Endothelial cell of umbilical vein (primary cell): ENCODE data around the gene APP. TPM values are rescaled to one million over a fixed set of nuclear protein-coding genes. Genes with fewer than 3 reads are reported as not detected.
A peak's percentile ranks its signal among the peaks of the same experiment; 100 is the strongest.

Source experiments
- BruUV-seq: library from RNA; stranded (reverse); fragments of 400-500 nt; replicated peaks from 2 replicates; lab custom pipeline; 2021; lab: Mats Ljungman, UMichigan
- CTCF ChIA-PET: fragments of 300-600, 350-600 bp; sonication (Branson Sonifier 250); formaldehyde crosslinking; loops from one replicate; lab custom pipeline; 2021; ENCODE audit warnings: antibody characterized with exemption, inconsistent platforms; lab: Charles Lee
- POLR2A ChIA-PET: fragments of 300-600, 350-600 bp; sonication (Branson Sonifier 250); formaldehyde crosslinking; loops from one replicate; lab custom pipeline; 2021; ENCODE audit warnings: antibody characterized with exemption, inconsistent platforms; lab: Charles Lee
- DNase-seq: peaks from one replicate; pipeline ENCODE4 v3.0.0-alpha.2; 2011; ENCODE audit warnings: low read depth, low spot score
- FAIRE-seq: peaks from 2 replicates; lab custom pipeline; 2011; peaks lifted over from hg19 to GRCh38; lab: Jason Lieb, UNC
- H2AFZ ChIP-seq: 2 replicates; pipeline ENCODE4 v1.6.0; 2012; ENCODE audit warnings: low read depth, low read length, control low read depth, inconsistent platforms
- H3K27ac ChIP-seq: 2 replicates; pipeline ENCODE4 v1.5.1; 2011; ENCODE audit warnings: low read depth, mild to moderate bottlenecking, control low read depth, low read length, moderate library complexity; ENCODE audit not compliant: insufficient read depth
- H3K27me3 ChIP-seq, 2 experiments: 2 replicates each; pipeline versions ENCODE4 v1.6.0 to v1.6.1; 2011; ENCODE audit warnings: low read length in 2 of 2, mixed read lengths in 1 of 2; ENCODE audit not compliant: control insufficient read depth in 2 of 2, insufficient read depth in 2 of 2
- H3K36me3 ChIP-seq, 2 experiments: 2 replicates in 1 of 2; 3 replicates in 1 of 2; pipeline ENCODE4 v1.5.1; 2011; ENCODE audit warnings: low read length in 2 of 2, mild to moderate bottlenecking in 1 of 2, moderate library complexity in 1 of 2; ENCODE audit not compliant: control insufficient read depth in 2 of 2, insufficient read depth in 2 of 2; ENCODE audit errors: extremely low read depth in 1 of 2
- H3K4me1 ChIP-seq: 3 replicates; pipeline ENCODE4 v1.5.1; 2011; ENCODE audit warnings: mild to moderate bottlenecking, low read length; ENCODE audit not compliant: control insufficient read depth, insufficient read depth; ENCODE audit errors: extremely low read depth
- H3K4me2 ChIP-seq: 2 replicates; pipeline ENCODE4 v1.6.1; 2011; ENCODE audit warnings: low read length, control low read depth, mixed read lengths; ENCODE audit not compliant: insufficient read depth
- H3K4me3 ChIP-seq, 3 experiments: fragments of 200-600 bp in 1 of 3; sonication (generic), shearing (Covaris generic) in 1 of 3; replicated peaks in 1 of 3; 2 replicates each; pipeline ENCODE4 v1.5.1; 2011 to 2016; ENCODE audit warnings: control low read depth in 3 of 3, low read length in 3 of 3, mild to moderate bottlenecking in 2 of 3, inconsistent platforms in 1 of 3, low read depth in 1 of 3, moderate library complexity in 1 of 3; ENCODE audit not compliant: insufficient read depth in 1 of 3
- H3K79me2 ChIP-seq: 2 replicates; pipeline ENCODE4 v1.6.0; 2012; ENCODE audit warnings: low read length, inconsistent platforms; ENCODE audit not compliant: control insufficient read depth, insufficient read depth
- H3K9ac ChIP-seq: replicated peaks from 2 replicates; pipeline ENCODE3; 2011; ENCODE audit warnings: low read length, control low read depth; ENCODE audit not compliant: insufficient read depth; ENCODE audit errors: extremely low read depth
- H3K9me1 ChIP-seq: replicated peaks from 3 replicates; pipeline ENCODE4 v1.6.0; 2011; ENCODE audit warnings: mild to moderate bottlenecking, low read length; ENCODE audit not compliant: control insufficient read depth, insufficient read depth; ENCODE audit errors: extremely low read depth
- H3K9me3 ChIP-seq: replicated peaks from 2 replicates; pipeline ENCODE4 v1.5.1; 2012; ENCODE audit warnings: low read length, inconsistent platforms; ENCODE audit not compliant: control insufficient read depth, insufficient read depth
- H4K20me1 ChIP-seq: replicated peaks from 2 replicates; pipeline ENCODE3; 2011; ENCODE audit warnings: mild to moderate bottlenecking, low read length; ENCODE audit not compliant: control insufficient read depth, insufficient read depth; ENCODE audit errors: extremely low read depth
- EZH2 ChIP-seq: IDR thresholded peaks from 2 replicates; pipeline ENCODE4 v1.6.1; 2012; ENCODE audit warnings: borderline replicate concordance, low read depth, mild to moderate bottlenecking, moderate library complexity, low read length, inconsistent platforms; ENCODE audit not compliant: severe bottlenecking
- GATA2 ChIP-seq: IDR thresholded peaks from 2 replicates; pipeline ENCODE4 v1.7.0; 2011; ENCODE audit warnings: low read depth, mild to moderate bottlenecking, moderate library complexity, mixed read lengths, low read length; ENCODE audit not compliant: insufficient read length, insufficient read depth
- JUN ChIP-seq: IDR thresholded peaks from 2 replicates; pipeline ENCODE4 v1.6.1; 2011; ENCODE audit warnings: borderline replicate concordance, low read depth; ENCODE audit not compliant: insufficient read length, insufficient read depth
- MYC ChIP-seq: IDR thresholded peaks from one replicate; pipeline ENCODE4 v1.6.1; 2011; ENCODE audit warnings: mild to moderate bottlenecking, low read depth, low read length
- POLR2A ChIP-seq: IDR thresholded peaks from 2 replicates; pipeline ENCODE4 v1.6.1; 2012; ENCODE audit warnings: low read depth, mild to moderate bottlenecking, control low read depth, low read length
- POLR2AphosphoS5 ChIP-seq: IDR thresholded peaks from 2 replicates; pipeline ENCODE4 v1.6.1; 2012; ENCODE audit warnings: low read depth, mild to moderate bottlenecking, control low read depth, low read length, moderate library complexity; ENCODE audit not compliant: insufficient read depth
- dilution Hi-C: fragments of 300-500 bp; cut with MboI; formaldehyde crosslinking; loops from one replicate; pipeline ENCODE4 v1.15.0; 2019; ENCODE audit warnings: low sequenced_read_pairs; ENCODE audit not compliant: extremely low pct_ligation_motif_present
- intact Hi-C: fragments of 100-400 bp; cut with micrococcal nuclease; formaldehyde crosslinking; loops from one replicate; pipeline ENCODE4 v1.10.0; 2022
- polyA plus RNA-seq, 4 experiments: library from polyadenylated mRNA; depleted of rRNA in 3 of 4; stranded (reverse) in 3 of 4; unstranded in 1 of 4; fragments of >200 nt; gene quantifications; 2 replicates each; pipeline versions ENCODE4 v1.2.1 to v1.2.3, GENCODE V29; 2011 to 2012; ENCODE audit warnings: missing spikeins in 1 of 4
- total RNA-seq: library from RNA; stranded (reverse); gene quantifications from 2 replicates; pipeline ENCODE4 v1.2.3, GENCODE V29; 2021
- TF ChIP-seq, protein P1 (sequence below): IDR thresholded peaks from 2 replicates; pipeline ENCODE4 v1.6.1; 2011; ENCODE audit not compliant: insufficient read depth, insufficient read length
- TF ChIP-seq, protein P2 (sequence below), 2 donors: IDR thresholded peaks; 1 replicate in 1 of 2; 2 replicates in 1 of 2; pipeline ENCODE4 v1.5.1; 2011; ENCODE audit warnings: low read length in 2 of 2, mild to moderate bottlenecking in 2 of 2, moderate library complexity in 2 of 2, control low read depth in 1 of 2, inconsistent platforms in 1 of 2, low read depth in 1 of 2; ENCODE audit not compliant: insufficient read depth in 1 of 2; ENCODE audit errors: extremely low read depth in 1 of 2

The APP gene
- total and polyA plus RNA-seq, 2 donors (not counting 3 experiments of a cell fraction or from before 2014, with no cell fraction given), result 914 to 928 TPM

DNA sequence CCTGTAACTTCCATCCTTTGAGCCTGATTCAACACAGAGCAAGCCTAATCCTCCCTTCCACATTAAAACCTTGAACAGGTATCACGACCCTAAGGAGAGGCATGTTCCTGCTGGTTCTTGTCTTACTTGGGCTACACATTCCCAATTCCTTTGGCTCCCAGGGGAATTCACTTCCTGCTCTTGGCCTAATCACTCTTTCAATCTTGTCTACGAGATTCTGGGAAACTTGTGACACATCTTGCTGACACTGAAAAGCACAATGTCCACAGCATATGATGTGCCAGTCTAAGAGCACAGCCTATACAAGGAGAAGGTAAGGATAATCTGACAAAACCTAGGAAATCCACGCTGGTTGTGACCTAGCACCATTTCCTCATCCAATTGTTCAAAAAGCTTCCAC is 271.9 kb downstream of the APP start:
- no peak for FAIRE-seq
- peaks cover 2 to 9% of the 10 kb centered on the region in 2 experiments for H3K36me3 ChIP-seq
- no peak overlapping the region for H2AFZ ChIP-seq
- no peak overlapping the region for H3K9ac ChIP-seq
- no peaks in the 10 kb centered on the region for H3K27me3 ChIP-seq
- peaks cover 3% of the 10 kb centered on the region for H4K20me1 ChIP-seq
- peak overlapping the region; percentile 67 for H3K27ac ChIP-seq
- intact Hi-C loops (loop anchor here (5.0 kb wide), 2 partner anchors 84 to 674 kb away; partner anchors contain the start of gene CYYR1), dilution Hi-C loops (loop anchor here (25.0 kb wide), 1 partner anchor 264 kb away; the partner anchor contains the start of gene APP)
- H3K9me3 ChIP-seq, result no peaks in the 10 kb centered on the region
- TF ChIP-seq JUN, result no peak
- TF ChIP-seq MYC, result no peak
- no peak for TF ChIP-seq EZH2
- TF ChIP-seq, protein P1, sequence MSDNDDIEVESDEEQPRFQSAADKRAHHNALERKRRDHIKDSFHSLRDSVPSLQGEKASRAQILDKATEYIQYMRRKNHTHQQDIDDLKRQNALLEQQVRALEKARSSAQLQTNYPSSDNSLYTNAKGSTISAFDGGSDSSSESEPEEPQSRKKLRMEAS, result no peak
- no peak for TF ChIP-seq POLR2AphosphoS5
- TF ChIP-seq POLR2A, result no peak
- peak; percentile 74 for TF ChIP-seq GATA2
- TF ChIP-seq, protein P2, sequence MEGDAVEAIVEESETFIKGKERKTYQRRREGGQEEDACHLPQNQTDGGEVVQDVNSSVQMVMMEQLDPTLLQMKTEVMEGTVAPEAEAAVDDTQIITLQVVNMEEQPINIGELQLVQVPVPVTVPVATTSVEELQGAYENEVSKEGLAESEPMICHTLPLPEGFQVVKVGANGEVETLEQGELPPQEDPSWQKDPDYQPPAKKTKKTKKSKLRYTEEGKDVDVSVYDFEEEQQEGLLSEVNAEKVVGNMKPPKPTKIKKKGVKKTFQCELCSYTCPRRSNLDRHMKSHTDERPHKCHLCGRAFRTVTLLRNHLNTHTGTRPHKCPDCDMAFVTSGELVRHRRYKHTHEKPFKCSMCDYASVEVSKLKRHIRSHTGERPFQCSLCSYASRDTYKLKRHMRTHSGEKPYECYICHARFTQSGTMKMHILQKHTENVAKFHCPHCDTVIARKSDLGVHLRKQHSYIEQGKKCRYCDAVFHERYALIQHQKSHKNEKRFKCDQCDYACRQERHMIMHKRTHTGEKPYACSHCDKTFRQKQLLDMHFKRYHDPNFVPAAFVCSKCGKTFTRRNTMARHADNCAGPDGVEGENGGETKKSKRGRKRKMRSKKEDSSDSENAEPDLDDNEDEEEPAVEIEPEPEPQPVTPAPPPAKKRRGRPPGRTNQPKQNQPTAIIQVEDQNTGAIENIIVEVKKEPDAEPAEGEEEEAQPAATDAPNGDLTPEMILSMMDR (IDR thresholded peaks at IDR 0.05; ENCODE audit: extremely low read depth in 1 of 2, insufficient read depth in 1 of 2, low read depth in 1 of 2, low read length in 2 of 2), result no peak
- BruUV-seq, result no TSS peak
- no peak overlapping the region for H3K4me3 ChIP-seq
- no peak for DNase-seq
- ChIA-PET POLR2A (no interaction called here), CTCF (interaction anchor here (0.7 to 1.4 kb wide), 8 partner anchors 9 to 272 kb away, joined by 3 to 5 read pairs (median 4); partner anchors contain the start of gene APP)
- no peak overlapping the region for H3K4me2 ChIP-seq
- H3K9me1 ChIP-seq, result no peaks in the 10 kb centered on the region
- H3K4me1 ChIP-seq, result peaks cover 55% of the 10 kb centered on the region
- peaks cover 3% of the 10 kb centered on the region for H3K79me2 ChIP-seq
